T-helper 17 cell (primary cell): ENCODE measurements around the gene EBF3. TPM values are rescaled to one million over a fixed set of nuclear protein-coding genes. Genes with fewer than 3 reads are reported as not detected.

Experiments used
- ATAC-seq: fragments of 150-1000 bp; cut with Tn5 transposase; 2 replicates; pipeline ENCODE4 v1.10.0; 2021; ENCODE audit warnings: mild to moderate bottlenecking, moderate library complexity
- DNase-seq, 3 donors: peaks; one replicate each; pipeline versions ENCODE4 v3.0.0 to v3.0.0-alpha.2; 2020 to 2021
- H3K9me3 ChIP-seq: one replicate; pipeline ENCODE4 v1.7.0; 2013; ENCODE audit warnings: low read length, mild to moderate bottlenecking; ENCODE audit not compliant: control insufficient read depth, poor library complexity, severe bottlenecking
- H3K27ac Mint-ChIP-seq: one replicate; pipeline ENCODE4 v1.8.0; 2022; ENCODE audit warnings: mild to moderate bottlenecking, moderate library complexity, mixed read lengths
- H3K27me3 Mint-ChIP-seq: one replicate; pipeline ENCODE4 v1.8.0; 2022; ENCODE audit warnings: mixed read lengths
- H3K36me3 Mint-ChIP-seq: one replicate; pipeline ENCODE4 v1.8.0; 2022; ENCODE audit warnings: low read depth, mixed read lengths
- H3K4me1 Mint-ChIP-seq: one replicate; pipeline ENCODE4 v1.8.0; 2022; ENCODE audit warnings: mild to moderate bottlenecking, mixed read lengths
- H3K4me3 Mint-ChIP-seq: one replicate; pipeline ENCODE4 v1.8.0; 2022; ENCODE audit warnings: mild to moderate bottlenecking, moderate library complexity, mixed read lengths
- total RNA-seq, 4 donors: library from RNA in 2 of 4; stranded (reverse) in 2 of 4; gene quantifications; one replicate each; pipeline ENCODE4 v1.2.3 and lab custom pipeline; 2022 to 2026

EBF3 gene
- total RNA-seq, 2 donors from 2014 or later: not detected

GRCh38 chr10:129909080-129909479 is 55.0 kb downstream of the EBF3 start:
- no peaks in the 10 kb centered on the region for H3K36me3 Mint-ChIP-seq
- H3K9me3 ChIP-seq: no peaks in the 10 kb centered on the region
- ATAC-seq (no peak), DNase-seq (no peak)
- H3K27ac Mint-ChIP-seq: no peak overlapping the region
- peaks cover 30% of the 10 kb centered on the region for H3K27me3 Mint-ChIP-seq
- no peak overlapping the region for H3K4me3 Mint-ChIP-seq
- H3K4me1 Mint-ChIP-seq: no peaks in the 10 kb centered on the region

DNA sequence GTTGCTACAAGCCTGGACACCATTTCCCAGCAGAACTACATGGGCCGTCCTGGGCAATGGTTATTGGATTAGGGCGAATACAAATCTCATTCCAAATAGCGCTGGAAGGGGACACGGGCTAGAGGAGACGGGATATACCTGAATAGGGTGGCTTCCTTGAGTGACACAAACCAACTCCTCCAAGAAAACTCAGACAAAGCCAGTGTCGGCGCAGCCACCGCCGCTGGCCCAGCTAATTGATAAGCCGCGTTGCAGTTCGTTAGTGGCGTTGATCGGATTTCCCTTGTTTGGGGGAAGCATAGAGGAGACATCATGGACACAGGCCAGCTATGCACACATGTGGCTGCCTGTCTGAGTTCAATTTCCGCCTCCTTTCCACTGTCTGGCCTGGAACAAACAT is 55.7 kb downstream of the EBF3 start:
- H3K9me3 ChIP-seq: no peaks in the 10 kb centered on the region
- peaks cover 30% of the 10 kb centered on the region for H3K27me3 Mint-ChIP-seq
- H3K4me3 Mint-ChIP-seq: no peak overlapping the region
- H3K4me1 Mint-ChIP-seq: no peaks in the 10 kb centered on the region
- DNase-seq (no peak), ATAC-seq (no peak)
- no peak overlapping the region for H3K27ac Mint-ChIP-seq
- no peaks in the 10 kb centered on the region for H3K36me3 Mint-ChIP-seq

DNA sequence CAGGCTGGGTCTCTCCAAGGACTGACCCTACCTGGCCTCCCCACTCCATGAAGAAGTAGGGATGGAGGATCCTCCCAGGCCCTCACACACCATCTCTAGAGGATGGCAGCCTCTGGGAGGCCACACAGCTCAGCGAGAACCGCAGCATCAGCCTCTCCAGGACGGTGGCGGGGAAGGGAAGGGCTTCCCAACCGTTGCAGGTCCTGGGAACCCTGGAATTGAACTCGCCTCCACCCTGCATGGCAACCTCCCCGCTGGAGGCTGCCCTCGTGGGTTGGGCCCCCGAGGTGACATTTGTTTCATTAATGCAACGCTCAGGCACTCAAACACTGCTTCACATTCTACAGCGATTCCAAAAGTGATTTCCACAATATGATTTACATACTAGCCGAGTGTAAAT is 58.5 kb downstream of the EBF3 start:
- Mint-ChIP-seq H3K27me3 (peaks cover 38% of the 10 kb centered on the region), H3K27ac (no peak overlapping the region), H3K36me3 (no peaks in the 10 kb centered on the region), H3K4me1 (no peaks in the 10 kb centered on the region), H3K4me3 (no peak overlapping the region)
- H3K9me3 ChIP-seq: no peaks in the 10 kb centered on the region
- ATAC-seq: no peak
- no peak for DNase-seq

DNA sequence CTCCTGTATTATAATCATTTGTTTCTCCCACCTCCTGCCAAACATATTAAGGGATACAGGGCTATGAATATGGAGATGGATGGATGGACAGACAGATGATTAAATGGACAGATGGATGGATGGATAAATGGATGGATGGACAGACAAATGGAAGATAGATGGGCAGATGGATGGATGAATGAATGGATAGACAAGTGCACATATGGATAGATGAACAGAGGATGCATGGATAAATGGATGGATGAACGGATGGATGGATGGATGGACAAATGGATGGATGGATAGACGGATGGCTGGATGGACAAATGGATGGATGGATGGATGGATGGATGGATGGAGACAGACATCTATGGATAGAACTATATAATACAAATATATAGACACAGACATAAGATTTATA is 59.8 kb downstream of the EBF3 start:
- Mint-ChIP-seq H3K27me3 (peaks cover 39% of the 10 kb centered on the region), H3K4me1 (no peaks in the 10 kb centered on the region), H3K36me3 (no peaks in the 10 kb centered on the region), H3K4me3 (no peak overlapping the region), H3K27ac (no peak overlapping the region)
- no peak for ATAC-seq
- no peaks in the 10 kb centered on the region for H3K9me3 ChIP-seq
- DNase-seq: no peak

DNA sequence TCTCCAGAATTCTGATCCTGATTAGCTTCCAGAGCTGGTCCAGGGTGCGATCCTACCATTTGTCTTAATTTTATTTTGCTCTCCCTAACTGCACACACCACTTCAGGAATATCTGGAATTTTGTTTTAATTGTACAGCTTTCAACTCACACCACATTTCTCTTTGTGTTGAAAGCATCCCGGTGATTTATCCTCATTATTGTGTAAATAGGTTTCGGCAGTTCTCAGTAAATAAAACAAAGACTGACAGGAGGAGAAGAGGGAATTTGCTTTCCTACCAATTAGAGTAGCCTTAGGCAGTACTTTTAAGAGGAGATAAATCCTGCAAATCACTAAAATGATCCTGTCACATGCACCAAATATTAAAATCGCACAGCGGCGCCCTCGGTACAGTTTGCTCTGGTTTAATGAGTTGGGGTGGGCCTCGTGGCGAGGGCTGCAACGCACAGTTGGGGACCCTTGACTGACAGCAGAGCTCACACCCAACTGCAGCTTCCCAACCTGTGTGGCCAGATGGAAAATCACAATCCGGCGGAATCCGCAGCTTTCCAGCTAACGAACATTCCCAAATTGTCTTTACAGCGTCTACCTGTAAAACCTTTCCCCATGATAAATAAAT is 62.6 kb downstream of the EBF3 start:
- DNase-seq: no peak
- Mint-ChIP-seq H3K27ac (no peak overlapping the region), H3K27me3 (peaks cover 54% of the 10 kb centered on the region), H3K36me3 (no peaks in the 10 kb centered on the region), H3K4me3 (no peak overlapping the region), H3K4me1 (peaks cover 2% of the 10 kb centered on the region)
- H3K9me3 ChIP-seq: no peaks in the 10 kb centered on the region
- ATAC-seq: no peak

DNA sequence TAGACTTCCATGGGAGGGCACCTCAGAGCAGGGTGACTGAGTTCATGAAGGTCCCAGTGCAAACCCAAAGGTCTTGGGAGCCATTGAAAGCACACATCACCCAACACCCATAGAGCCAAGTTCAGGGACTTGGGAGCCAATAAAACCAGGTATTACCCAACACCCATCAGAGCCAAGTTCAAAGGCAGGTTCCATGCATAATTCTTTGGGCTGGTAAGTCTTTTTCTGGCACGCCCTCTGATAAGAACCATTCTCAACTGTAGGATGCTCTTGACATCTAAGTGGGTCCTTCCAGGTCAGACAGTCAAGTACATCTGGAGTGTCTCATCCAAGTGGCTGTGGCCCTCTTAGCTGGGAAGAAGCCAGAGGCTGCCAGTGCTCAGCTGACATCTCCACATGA is 63.2 kb downstream of the EBF3 start:
- Mint-ChIP-seq H3K4me1 (peaks cover 2% of the 10 kb centered on the region), H3K4me3 (no peak overlapping the region), H3K27ac (no peak overlapping the region), H3K36me3 (no peaks in the 10 kb centered on the region), H3K27me3 (peaks cover 47% of the 10 kb centered on the region)
- ATAC-seq (no peak), DNase-seq (no peak)
- no peaks in the 10 kb centered on the region for H3K9me3 ChIP-seq

- H3K9me3 ChIP-seq: no peaks in the 10 kb centered on the region
- Mint-ChIP-seq H3K27ac (no peak overlapping the region), H3K27me3 (peaks cover 58% of the 10 kb centered on the region), H3K36me3 (no peaks in the 10 kb centered on the region), H3K4me1 (peaks cover 2% of the 10 kb centered on the region), H3K4me3 (no peak overlapping the region)
- DNase-seq: no peak
- no peak for ATAC-seq
These were observed 64.6 kb downstream of the EBF3 start for GRCh38 chr10:129899276-129900130.

GRCh38 chr10:129898706-129899268 is 65.3 kb downstream of the EBF3 start:
- no peak overlapping the region for H3K4me3 Mint-ChIP-seq
- H3K27me3 Mint-ChIP-seq: peaks cover 60% of the 10 kb centered on the region
- H3K9me3 ChIP-seq: no peaks in the 10 kb centered on the region
- H3K36me3 Mint-ChIP-seq: no peaks in the 10 kb centered on the region
- no peak for ATAC-seq
- no peak overlapping the region for H3K27ac Mint-ChIP-seq
- no peak for DNase-seq
- H3K4me1 Mint-ChIP-seq: peaks cover 2% of the 10 kb centered on the region

DNA sequence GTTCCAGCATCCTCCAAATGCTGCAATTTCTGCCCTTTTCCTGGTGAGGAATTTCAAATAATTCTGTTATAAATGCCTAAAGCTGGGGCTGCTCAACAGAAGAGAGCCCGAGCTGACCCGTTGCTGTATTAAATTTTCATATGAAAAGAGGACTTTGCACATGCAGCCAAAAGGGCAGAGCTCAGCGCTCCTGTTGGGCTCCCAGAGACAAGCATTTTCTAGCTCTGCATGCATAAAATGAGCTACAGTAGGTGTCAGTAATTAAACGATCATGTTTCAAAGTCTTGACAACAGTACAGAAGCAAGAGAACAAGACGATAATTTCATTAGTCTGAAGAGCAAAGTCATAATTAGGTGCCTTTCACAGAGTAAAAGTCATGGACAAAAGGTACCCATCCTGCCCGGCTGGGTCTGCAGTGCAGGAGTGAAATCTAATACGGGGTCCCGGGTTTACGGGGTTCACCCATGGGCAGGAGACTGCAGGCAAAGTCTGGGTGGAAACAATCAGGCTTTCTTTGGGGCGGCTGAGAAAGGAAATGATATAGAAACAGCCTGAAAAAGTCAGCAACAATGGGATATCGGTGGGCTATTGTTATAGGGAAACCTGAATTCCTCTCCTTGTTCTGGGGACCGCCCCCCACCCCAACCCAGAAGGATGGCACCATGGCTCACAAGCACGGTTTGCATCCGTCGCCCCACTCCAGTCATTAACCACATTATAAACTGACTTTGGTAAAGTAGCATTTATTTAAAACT is 66.0 kb downstream of the EBF3 start:
- Mint-ChIP-seq H3K36me3 (no peaks in the 10 kb centered on the region), H3K4me1 (peaks cover 2% of the 10 kb centered on the region), H3K27me3 (peaks cover 63% of the 10 kb centered on the region), H3K27ac (no peak overlapping the region), H3K4me3 (no peak overlapping the region)
- no peaks in the 10 kb centered on the region for H3K9me3 ChIP-seq
- ATAC-seq: no peak
- no peak for DNase-seq

GRCh38 chr10:129896860-129897200 is 67.2 kb downstream of the EBF3 start:
- H3K4me1 Mint-ChIP-seq: peaks cover 2% of the 10 kb centered on the region
- DNase-seq: no peak
- H3K4me3 Mint-ChIP-seq: no peak overlapping the region
- H3K9me3 ChIP-seq: no peaks in the 10 kb centered on the region
- H3K36me3 Mint-ChIP-seq: no peaks in the 10 kb centered on the region
- ATAC-seq: no peak
- H3K27me3 Mint-ChIP-seq: peaks cover 57% of the 10 kb centered on the region
- no peak overlapping the region for H3K27ac Mint-ChIP-seq

DNA sequence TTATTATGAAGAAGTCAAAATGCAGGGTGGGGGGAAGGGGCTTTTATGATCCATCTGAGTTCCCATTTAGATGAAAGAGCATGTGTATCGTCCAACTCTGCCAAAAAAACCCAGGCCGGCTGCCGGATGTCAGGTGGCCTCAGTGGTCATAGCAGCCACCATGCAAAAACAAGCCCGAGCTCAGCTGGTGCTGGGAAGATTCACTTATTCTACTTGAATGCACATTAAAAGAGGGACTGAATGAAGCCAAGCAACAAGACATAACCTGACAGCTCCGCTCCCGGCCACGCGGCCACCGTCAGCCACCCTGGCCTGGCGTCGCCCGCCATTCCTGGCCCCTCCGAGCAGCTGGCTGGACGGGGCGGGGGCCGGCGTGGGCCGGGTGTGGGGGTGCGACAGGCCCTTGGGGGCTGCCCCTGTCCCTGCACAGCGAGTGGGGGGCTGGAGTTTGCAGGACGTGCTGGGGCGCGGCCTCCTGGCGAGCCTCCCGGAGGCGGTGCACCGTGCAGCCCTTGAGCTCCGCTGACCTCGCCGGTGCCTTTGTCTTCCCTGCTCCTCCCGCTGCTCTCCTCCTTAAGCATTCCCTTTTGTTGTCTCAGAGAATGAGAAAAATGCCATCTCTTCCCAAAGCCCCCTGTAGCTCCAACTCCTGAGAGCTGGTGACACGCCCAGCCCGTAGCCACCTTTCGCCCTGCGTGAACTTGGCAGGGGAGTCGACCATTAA is 67.8 kb downstream of the EBF3 start:
- no peak for ATAC-seq
- H3K9me3 ChIP-seq: no peaks in the 10 kb centered on the region
- no peak for DNase-seq
- Mint-ChIP-seq H3K4me3 (no peak overlapping the region), H3K27me3 (peaks cover 53% of the 10 kb centered on the region), H3K36me3 (no peaks in the 10 kb centered on the region), H3K4me1 (peaks cover 2% of the 10 kb centered on the region), H3K27ac (no peak overlapping the region)

GRCh38 chr10:129895811-129896135 is 68.3 kb downstream of the EBF3 start:
- ATAC-seq (no peak), DNase-seq (no peak)
- Mint-ChIP-seq H3K4me1 (peaks cover 2% of the 10 kb centered on the region), H3K27me3 (peaks cover 52% of the 10 kb centered on the region), H3K4me3 (no peak overlapping the region), H3K36me3 (no peaks in the 10 kb centered on the region), H3K27ac (no peak overlapping the region)
- H3K9me3 ChIP-seq: no peaks in the 10 kb centered on the region

- no peaks in the 10 kb centered on the region for H3K9me3 ChIP-seq
- Mint-ChIP-seq H3K4me1 (peaks cover 2% of the 10 kb centered on the region), H3K4me3 (no peak overlapping the region), H3K27ac (no peak overlapping the region), H3K36me3 (no peaks in the 10 kb centered on the region), H3K27me3 (peaks cover 42% of the 10 kb centered on the region)
- ATAC-seq: no peak
- DNase-seq: no peak
These were observed 69.4 kb downstream of the EBF3 start for GRCh38 chr10:129894698-129895097.
